ENCODE measurements around the gene PRSS33. TPM values are rescaled to one million over a fixed set of nuclear protein-coding genes. Genes with fewer than 3 reads are reported as not detected.

PRSS33 gene
- total RNA-seq, 1 donor from 2014 or later: 15.4 TPM

DNA sequence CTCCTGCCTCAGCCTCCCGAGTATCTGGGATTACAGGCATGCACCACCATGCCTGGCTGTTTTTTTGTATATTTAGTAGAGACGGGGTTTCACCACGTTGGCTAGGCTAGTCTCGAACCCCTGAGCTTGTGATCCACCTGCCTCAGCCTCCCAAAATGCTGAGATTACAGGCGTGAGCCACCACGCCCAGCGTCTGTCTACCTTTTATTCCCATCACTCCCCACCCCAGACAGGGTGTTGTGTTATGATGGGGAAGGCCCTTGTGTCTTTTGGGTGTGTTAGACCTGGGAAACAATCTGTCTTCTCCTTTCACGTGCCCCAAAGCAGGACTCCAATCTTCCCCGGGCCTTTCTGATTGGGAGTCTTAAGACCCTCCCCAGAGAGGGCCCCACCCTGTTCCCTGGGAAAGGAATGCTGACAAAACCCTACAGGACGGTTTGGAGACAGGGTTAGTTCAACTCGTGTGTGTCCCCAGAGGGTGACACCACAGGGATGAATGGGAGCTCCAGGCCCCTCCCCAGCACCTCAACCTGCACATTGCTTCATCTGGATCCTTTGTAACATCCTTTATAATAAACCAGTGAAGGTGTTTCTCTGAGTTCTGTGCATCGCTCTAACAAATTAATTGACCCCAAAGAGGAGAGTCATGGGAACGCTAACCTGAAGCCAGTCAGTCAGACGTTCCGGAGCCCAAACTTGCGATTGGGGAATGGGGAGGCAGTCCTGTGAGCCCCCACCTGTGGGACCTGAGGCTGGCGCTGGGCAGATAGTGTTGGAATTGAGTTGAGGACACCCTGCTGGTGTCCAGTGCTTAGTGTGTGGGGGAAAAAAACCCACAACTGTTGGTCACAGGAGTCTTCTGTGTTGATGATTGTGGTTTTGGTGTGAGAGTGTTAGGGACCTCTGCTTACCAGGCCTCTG, 7.1 kb downstream of the PRSS33 start:
- Histone ChIP-seq H3K4me1 (peaks cover 8 to 17% of the 10 kb centered on the region in 2 donors), H3K27ac (no peak overlapping the region), H3K4me3 (no peak overlapping the region), H3K27me3 (peaks cover 4% of the 10 kb centered on the region), H3K9me3 (no peaks in the 10 kb centered on the region), H3K36me3 (peaks cover 0 to 1% of the 10 kb centered on the region in 2 donors)
- peak in 1 of 2 donors; percentile 42 for DNase-seq (ENCODE audit: low spot score in 2 of 2)
- intact Hi-C loops (cut with DNase I): loop anchor here (5.0 to 10.0 kb wide), 3 partner anchors 87 to 265 kb away; partner anchors contain the start of gene ATP6V0C
- TF ChIP-seq, protein P1, sequence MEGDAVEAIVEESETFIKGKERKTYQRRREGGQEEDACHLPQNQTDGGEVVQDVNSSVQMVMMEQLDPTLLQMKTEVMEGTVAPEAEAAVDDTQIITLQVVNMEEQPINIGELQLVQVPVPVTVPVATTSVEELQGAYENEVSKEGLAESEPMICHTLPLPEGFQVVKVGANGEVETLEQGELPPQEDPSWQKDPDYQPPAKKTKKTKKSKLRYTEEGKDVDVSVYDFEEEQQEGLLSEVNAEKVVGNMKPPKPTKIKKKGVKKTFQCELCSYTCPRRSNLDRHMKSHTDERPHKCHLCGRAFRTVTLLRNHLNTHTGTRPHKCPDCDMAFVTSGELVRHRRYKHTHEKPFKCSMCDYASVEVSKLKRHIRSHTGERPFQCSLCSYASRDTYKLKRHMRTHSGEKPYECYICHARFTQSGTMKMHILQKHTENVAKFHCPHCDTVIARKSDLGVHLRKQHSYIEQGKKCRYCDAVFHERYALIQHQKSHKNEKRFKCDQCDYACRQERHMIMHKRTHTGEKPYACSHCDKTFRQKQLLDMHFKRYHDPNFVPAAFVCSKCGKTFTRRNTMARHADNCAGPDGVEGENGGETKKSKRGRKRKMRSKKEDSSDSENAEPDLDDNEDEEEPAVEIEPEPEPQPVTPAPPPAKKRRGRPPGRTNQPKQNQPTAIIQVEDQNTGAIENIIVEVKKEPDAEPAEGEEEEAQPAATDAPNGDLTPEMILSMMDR (IDR thresholded peaks at IDR 0.05): no peak

DNA sequence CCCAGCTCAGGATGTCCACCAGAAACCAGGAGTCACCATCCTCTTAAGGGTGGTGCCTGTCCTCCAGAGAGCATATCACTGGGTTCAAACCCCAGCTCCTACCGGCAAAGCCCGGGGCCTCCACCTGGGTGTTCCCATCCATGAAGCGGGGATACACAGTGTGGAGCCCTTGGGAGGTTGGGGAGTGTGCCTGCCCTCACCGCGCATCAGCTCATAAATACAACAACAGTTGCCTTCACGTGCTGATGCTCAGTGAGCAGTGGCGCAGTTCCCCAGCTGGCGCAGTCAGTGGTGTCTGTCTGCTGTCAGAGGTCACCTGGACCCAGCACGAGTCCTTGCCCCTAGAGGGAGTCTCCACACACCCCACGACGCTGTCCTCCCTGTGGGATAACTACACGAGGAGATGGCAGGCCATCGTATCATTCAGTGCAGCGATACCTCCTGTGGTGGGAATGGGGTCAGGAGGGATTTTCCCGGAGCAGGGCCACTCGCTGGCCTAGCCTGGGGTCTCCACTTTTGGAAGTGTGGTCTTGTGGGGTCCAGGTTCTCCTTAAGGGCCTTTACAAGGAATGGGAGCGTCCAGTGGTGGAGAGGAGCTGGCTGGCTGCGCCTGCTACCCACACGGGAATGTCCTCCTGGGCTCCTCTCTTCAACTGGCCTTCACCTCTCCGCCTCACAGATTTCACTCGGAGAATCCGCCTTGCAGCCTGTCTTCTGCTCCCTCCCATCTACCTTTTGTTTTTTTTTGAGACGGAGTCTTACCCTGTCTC, 8.0 kb downstream of the PRSS33 start:
- no peak overlapping the region for H3K4me3 ChIP-seq
- no peaks in the 10 kb centered on the region for H3K9me3 ChIP-seq
- TF ChIP-seq, protein P1 (IDR thresholded peaks at IDR 0.05): no peak
- intact Hi-C loops (cut with DNase I): loop anchor here (5.0 to 10.0 kb wide), 3 partner anchors 88 to 265 kb away; partner anchors contain the start of gene ATP6V0C
- H3K4me1 ChIP-seq: peaks cover 9 to 17% of the 10 kb centered on the region in 2 donors
- H3K27ac ChIP-seq: no peak overlapping the region
- peak in 1 of 2 donors; percentile 56 for DNase-seq (ENCODE audit: low spot score in 2 of 2)
- H3K27me3 ChIP-seq: no peaks in the 10 kb centered on the region
- H3K36me3 ChIP-seq: peaks cover 4 to 5% of the 10 kb centered on the region in 2 donors

DNA sequence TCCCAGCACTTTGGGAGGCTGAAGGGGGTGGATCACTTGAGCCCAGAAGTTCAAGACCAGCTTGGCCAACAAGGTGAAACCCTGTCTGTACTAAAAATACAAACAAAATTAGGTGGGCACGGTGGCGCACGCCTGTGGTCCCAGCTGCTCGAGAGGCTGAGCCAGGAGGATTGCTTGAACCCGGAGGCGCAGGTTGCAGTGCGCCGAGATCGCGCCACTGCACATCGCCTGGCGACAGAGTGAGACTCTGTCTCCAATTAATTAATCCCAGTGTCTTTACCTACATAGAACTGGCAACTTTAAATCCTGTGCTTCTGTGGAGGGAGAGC, 8.8 kb downstream of the PRSS33 start:
- peak overlapping the region; percentile 91 to 100 for H3K4me3 ChIP-seq
- intact Hi-C loops (cut with DNase I): loop anchor here (5.0 to 10.0 kb wide), 3 partner anchors 89 to 264 kb away; partner anchors contain the start of gene ATP6V0C
- H3K36me3 ChIP-seq: peaks cover 5 to 8% of the 10 kb centered on the region in 2 donors
- H3K27ac ChIP-seq: peak overlapping the region; percentile 99 to 100
- TF ChIP-seq, protein P1 (IDR thresholded peaks at IDR 0.05): no peak
- no peaks in the 10 kb centered on the region for H3K27me3 ChIP-seq
- peaks cover 9 to 17% of the 10 kb centered on the region in 2 donors for H3K4me1 ChIP-seq
- H3K9me3 ChIP-seq: no peaks in the 10 kb centered on the region
- peak in 1 of 2 donors; percentile 46 for DNase-seq (ENCODE audit: low spot score in 2 of 2)

DNA sequence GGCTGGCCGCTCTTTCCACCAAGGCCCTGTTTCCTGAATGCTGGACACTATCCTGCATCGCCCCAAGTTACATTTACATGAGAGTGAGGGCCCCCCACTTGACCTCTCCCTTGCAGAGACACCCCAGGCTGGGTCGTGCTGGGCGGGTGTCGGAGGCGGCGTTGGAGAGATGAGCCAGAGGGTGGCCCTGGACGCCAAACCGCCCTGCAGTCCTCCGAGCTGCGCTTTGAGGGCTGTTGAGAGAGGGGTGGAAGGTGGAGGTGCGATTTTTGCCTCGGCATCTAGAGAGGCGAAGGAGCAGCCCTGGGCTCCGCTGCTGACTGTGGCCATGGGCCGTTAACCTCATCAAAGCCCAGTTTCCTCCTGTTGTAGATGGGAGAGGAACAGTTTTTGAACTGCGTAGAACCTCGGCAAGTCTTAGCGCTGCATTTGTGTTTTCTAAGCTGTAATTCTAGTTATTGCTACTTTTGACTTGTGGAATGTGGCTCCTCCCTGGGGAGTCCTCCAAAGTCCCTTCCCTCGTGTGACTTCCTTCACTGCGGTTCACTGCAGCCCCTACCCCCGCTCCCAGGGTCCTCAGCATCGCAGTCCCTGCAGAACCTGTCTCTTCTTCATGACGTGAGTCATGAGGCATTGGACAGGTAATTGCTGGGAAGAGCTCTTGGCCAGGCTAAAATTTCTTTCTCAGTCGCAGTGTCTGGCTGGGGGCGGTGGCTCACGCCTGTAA, 9.3 kb downstream of the PRSS33 start:
- intact Hi-C loops (cut with DNase I): loop anchor here (1.0 to 10.0 kb wide), 5 partner anchors 26 to 263 kb away; partner anchors contain the start of genes ATP6V0C and SRRM2

More for the DNA sequence above, 9.3 kb downstream of the PRSS33 start:
- Histone ChIP-seq H3K9me3 (no peaks in the 10 kb centered on the region), H3K36me3 (peaks cover 10 to 13% of the 10 kb centered on the region in 2 donors), H3K4me1 (peaks cover 9 to 17% of the 10 kb centered on the region in 2 donors), H3K4me3 (peak overlapping the region; percentile 91 to 100), H3K27ac (peak overlapping the region; percentile 99 to 100), H3K27me3 (no peaks in the 10 kb centered on the region)
- no peak for DNase-seq (ENCODE audit: low spot score in 2 of 2)
- TF ChIP-seq, protein P1 (IDR thresholded peaks at IDR 0.05): no peak

Data from ascending aorta (tissue), 2 donors.